Hepatocyte (in vitro differentiated cells): ENCODE measurements around the gene PHLDA2.

Experiments used
- EZH2 ChIP-seq: fragments of 200-600 bp; sonication (generic); IDR thresholded peaks from 2 replicates; pipeline ENCODE4 v1.6.1; 2016; ENCODE audit warnings: antibody characterized with exemption, mild to moderate bottlenecking, borderline replicate concordance
- EZH2phosphoT487 ChIP-seq: fragments of 200-600 bp; sonication (generic); IDR thresholded peaks from one replicate; pipeline ENCODE4 v1.6.1; 2018; ENCODE audit warnings: antibody characterized with exemption, mild to moderate bottlenecking, low read depth, moderate library complexity; ENCODE audit not compliant: unreplicated experiment, severe bottlenecking
- TF ChIP-seq, protein P1 (sequence below): fragments of 200-600 bp; sonication (generic); IDR thresholded peaks from 2 replicates; pipeline ENCODE4 v1.5.1; 2016; ENCODE audit warnings: antibody characterized with exemption, mild to moderate bottlenecking; ENCODE audit not compliant: poor library complexity

DNA sequence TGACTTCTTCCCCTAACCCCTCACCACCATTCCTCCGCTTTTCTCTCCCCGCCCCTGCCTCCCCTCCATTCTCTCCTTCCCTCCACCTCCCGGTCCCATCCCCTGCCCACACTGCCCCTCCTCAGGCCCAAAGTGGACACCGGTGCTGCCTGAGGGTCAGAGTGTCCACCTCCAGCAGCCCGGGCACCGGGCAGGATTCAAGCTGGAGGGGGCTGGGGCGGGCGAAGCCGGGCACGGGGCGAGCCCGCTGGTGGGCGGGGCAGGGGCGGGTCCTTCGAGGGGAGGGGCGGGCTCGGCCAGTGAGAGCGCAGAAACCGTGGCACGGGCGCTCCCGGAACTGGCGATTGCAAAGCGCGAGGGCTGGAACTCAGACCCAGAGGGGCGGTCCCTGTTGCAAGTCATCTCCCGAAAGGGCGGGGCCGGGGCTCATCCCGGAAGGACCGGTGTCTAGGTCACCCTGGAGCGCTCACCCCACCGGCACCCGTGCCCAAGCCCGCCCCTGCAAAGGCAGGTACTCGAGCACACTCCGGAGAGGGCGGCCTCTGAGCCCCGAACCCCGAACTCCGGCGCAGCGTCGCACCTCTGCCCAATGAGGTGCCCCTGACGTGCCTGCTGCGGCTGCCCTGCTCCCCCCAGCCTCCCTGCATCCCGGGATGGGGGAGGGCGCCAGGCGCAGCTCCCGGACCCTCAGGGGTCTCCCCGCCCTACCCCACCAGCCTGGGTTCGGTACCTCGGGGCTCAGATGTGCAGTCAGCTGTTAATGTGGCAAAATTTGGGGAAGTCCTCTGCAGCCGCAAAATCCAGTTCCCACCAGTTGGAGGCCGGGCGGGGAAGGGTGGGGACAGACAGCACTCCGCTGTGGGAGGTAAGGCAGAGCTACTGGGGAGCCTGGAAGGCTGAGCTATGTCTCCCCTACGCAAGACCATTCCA is 27.1 kb downstream of the PHLDA2 start:
- TF ChIP-seq, protein P1, sequence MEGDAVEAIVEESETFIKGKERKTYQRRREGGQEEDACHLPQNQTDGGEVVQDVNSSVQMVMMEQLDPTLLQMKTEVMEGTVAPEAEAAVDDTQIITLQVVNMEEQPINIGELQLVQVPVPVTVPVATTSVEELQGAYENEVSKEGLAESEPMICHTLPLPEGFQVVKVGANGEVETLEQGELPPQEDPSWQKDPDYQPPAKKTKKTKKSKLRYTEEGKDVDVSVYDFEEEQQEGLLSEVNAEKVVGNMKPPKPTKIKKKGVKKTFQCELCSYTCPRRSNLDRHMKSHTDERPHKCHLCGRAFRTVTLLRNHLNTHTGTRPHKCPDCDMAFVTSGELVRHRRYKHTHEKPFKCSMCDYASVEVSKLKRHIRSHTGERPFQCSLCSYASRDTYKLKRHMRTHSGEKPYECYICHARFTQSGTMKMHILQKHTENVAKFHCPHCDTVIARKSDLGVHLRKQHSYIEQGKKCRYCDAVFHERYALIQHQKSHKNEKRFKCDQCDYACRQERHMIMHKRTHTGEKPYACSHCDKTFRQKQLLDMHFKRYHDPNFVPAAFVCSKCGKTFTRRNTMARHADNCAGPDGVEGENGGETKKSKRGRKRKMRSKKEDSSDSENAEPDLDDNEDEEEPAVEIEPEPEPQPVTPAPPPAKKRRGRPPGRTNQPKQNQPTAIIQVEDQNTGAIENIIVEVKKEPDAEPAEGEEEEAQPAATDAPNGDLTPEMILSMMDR: no peak
- TF ChIP-seq EZH2: no peak
- no peak for TF ChIP-seq EZH2phosphoT487
